SK-N-SH treated with all-trans-retinoic acid at 6 μM for 48 hours (cell line): ENCODE measurements around the gene FCAR.

Experiments
- ATAC-seq: fragments of 200-7000 bp; cut with Tn5 transposase; 3 replicates; pipeline ENCODE4 v1.9.1; 2020; ENCODE audit warnings: mild to moderate bottlenecking, moderate library complexity
- ARNTL ChIP-seq: fragments of 450-650 bp; formaldehyde crosslinking; IDR thresholded peaks from 2 replicates; pipeline ENCODE4 v1.5.0; 2020; ENCODE audit warnings: low read depth, mild to moderate bottlenecking, moderate library complexity, borderline replicate concordance
- CSDC2 ChIP-seq: fragments of 250-450 bp; sonication (Bioruptor Pico); IDR thresholded peaks from 2 replicates; pipeline ENCODE4 v1.5.0; 2020; ENCODE audit warnings: mild to moderate bottlenecking, moderate library complexity
- ESRRG ChIP-seq: fragments of 250-450 bp; sonication (Bioruptor Pico); IDR thresholded peaks from 2 replicates; pipeline ENCODE4 v1.6.1; 2021; ENCODE audit warnings: mild to moderate bottlenecking
- ISL1 ChIP-seq: fragments of 250-450 bp; sonication (Bioruptor Pico); IDR thresholded peaks from 2 replicates; pipeline ENCODE4 v2.1.2; 2022; ENCODE audit warnings: mild to moderate bottlenecking, moderate library complexity
- OSR1 ChIP-seq: fragments of 250-450 bp; sonication (Bioruptor Pico); IDR thresholded peaks from 2 replicates; pipeline ENCODE4 v1.8.0; 2022; ENCODE audit warnings: moderate library complexity, mild to moderate bottlenecking, inconsistent platforms
- PPARA ChIP-seq: fragments of 250-450 bp; sonication (Bioruptor Pico); IDR thresholded peaks from 2 replicates; pipeline ENCODE4 v1.5.0; 2020; ENCODE audit warnings: mild to moderate bottlenecking, borderline replicate concordance
- RARB ChIP-seq: fragments of 250-450 bp; sonication (Bioruptor Pico); IDR thresholded peaks from 2 replicates; pipeline ENCODE4 v1.8.0; 2021; ENCODE audit warnings: mild to moderate bottlenecking, moderate library complexity
- TCF4 ChIP-seq: fragments of 250-450 bp; sonication (Bioruptor Pico); IDR thresholded peaks from 2 replicates; pipeline ENCODE4 v1.8.0; 2021; ENCODE audit warnings: mild to moderate bottlenecking, moderate library complexity, borderline replicate concordance
- TOX ChIP-seq: fragments of 250-450 bp; sonication (Bioruptor Pico); IDR thresholded peaks from 2 replicates; pipeline ENCODE4 v1.8.0; 2021; ENCODE audit warnings: mild to moderate bottlenecking, moderate library complexity, borderline replicate concordance
- ZFP3 ChIP-seq: fragments of 250-450 bp; sonication (Bioruptor Pico); IDR thresholded peaks from 2 replicates; pipeline ENCODE4 v1.5.0; 2020; ENCODE audit warnings: mild to moderate bottlenecking, moderate library complexity
- ZFP30 ChIP-seq: fragments of 450-650 bp; formaldehyde crosslinking; IDR thresholded peaks from 2 replicates; pipeline ENCODE4 v1.5.0; 2022; ENCODE audit warnings: mild to moderate bottlenecking, moderate library complexity
- ZNF565 ChIP-seq: fragments of 450-650 bp; formaldehyde crosslinking; conservative IDR thresholded peaks from 2 replicates; pipeline ENCODE4 v1.5.0; 2020; ENCODE audit warnings: low read depth, mild to moderate bottlenecking, moderate library complexity
- ZNF70 ChIP-seq: fragments of 450-650 bp; formaldehyde crosslinking; IDR thresholded peaks from 2 replicates; pipeline ENCODE4 v1.5.0; 2020; ENCODE audit warnings: mild to moderate bottlenecking, moderate library complexity
- ZNF8 ChIP-seq: fragments of 450-650 bp; formaldehyde crosslinking; IDR thresholded peaks from 2 replicates; pipeline ENCODE4 v1.5.0; 2020; ENCODE audit warnings: mild to moderate bottlenecking, moderate library complexity
- TF ChIP-seq, protein P1 (sequence below): fragments of 250-450 bp; sonication (Bioruptor Pico); IDR thresholded peaks from 2 replicates; pipeline ENCODE4 v1.8.0; 2021; ENCODE audit warnings: low read depth, mild to moderate bottlenecking, moderate library complexity, borderline replicate concordance
- TF ChIP-seq, protein P2 (sequence below): fragments of 250-450 bp; sonication (Bioruptor Pico); IDR thresholded peaks from 2 replicates; pipeline ENCODE4 v1.5.1; 2020; ENCODE audit warnings: low read depth, mild to moderate bottlenecking, moderate library complexity
- TF ChIP-seq, protein P3 (sequence below): fragments of 250-450 bp; sonication (Bioruptor Pico); IDR thresholded peaks from 2 replicates; pipeline ENCODE4 v1.5.1; 2021; ENCODE audit warnings: mild to moderate bottlenecking, moderate library complexity
- TF ChIP-seq, protein P4 (sequence below): fragments of 250-450 bp; sonication (Bioruptor Pico); IDR thresholded peaks from 2 replicates; pipeline ENCODE4 v1.5.0; 2020; ENCODE audit warnings: mild to moderate bottlenecking, moderate library complexity

The FCAR gene

DNA sequence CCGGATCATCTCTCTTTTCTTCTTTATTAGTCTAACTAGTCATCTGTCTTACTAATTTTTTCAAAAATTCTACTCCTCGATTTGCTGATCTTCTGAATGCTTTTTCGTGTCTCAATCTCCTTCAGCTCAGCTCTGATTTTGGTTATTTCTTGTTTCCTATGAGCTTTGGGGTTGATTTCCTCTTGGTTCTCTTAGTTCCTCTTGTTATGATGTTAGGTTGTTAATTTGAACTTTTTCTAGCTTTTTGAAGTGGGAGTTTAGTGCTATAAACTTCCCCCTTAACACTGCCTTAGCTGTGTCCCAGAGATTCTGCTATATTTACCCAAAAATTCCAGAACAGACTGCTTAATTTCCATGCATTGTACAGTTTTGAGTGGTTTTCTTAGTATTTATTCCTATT is 3.4 kb downstream of the FCAR start (continued):
- TF ChIP-seq, protein P1, sequence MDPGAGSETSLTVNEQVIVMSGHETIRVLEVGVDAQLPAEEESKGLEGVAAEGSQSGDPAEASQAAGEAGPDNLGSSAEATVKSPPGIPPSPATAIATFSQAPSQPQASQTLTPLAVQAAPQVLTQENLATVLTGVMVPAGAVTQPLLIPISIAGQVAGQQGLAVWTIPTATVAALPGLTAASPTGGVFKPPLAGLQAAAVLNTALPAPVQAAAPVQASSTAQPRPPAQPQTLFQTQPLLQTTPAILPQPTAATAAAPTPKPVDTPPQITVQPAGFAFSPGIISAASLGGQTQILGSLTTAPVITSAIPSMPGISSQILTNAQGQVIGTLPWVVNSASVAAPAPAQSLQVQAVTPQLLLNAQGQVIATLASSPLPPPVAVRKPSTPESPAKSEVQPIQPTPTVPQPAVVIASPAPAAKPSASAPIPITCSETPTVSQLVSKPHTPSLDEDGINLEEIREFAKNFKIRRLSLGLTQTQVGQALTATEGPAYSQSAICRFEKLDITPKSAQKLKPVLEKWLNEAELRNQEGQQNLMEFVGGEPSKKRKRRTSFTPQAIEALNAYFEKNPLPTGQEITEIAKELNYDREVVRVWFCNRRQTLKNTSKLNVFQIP (CRISPR knock-in tag), result no peak
- TF ChIP-seq, protein P2, sequence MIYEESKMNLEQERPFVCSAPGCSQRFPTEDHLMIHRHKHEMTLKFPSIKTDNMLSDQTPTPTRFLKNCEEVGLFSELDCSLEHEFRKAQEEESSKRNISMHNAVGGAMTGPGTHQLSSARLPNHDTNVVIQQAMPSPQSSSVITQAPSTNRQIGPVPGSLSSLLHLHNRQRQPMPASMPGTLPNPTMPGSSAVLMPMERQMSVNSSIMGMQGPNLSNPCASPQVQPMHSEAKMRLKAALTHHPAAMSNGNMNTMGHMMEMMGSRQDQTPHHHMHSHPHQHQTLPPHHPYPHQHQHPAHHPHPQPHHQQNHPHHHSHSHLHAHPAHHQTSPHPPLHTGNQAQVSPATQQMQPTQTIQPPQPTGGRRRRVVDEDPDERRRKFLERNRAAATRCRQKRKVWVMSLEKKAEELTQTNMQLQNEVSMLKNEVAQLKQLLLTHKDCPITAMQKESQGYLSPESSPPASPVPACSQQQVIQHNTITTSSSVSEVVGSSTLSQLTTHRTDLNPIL (CRISPR knock-in tag), result no peak
- TF ChIP-seq PPARA (CRISPR knock-in tag), result no peak
- TF ChIP-seq, protein P3, sequence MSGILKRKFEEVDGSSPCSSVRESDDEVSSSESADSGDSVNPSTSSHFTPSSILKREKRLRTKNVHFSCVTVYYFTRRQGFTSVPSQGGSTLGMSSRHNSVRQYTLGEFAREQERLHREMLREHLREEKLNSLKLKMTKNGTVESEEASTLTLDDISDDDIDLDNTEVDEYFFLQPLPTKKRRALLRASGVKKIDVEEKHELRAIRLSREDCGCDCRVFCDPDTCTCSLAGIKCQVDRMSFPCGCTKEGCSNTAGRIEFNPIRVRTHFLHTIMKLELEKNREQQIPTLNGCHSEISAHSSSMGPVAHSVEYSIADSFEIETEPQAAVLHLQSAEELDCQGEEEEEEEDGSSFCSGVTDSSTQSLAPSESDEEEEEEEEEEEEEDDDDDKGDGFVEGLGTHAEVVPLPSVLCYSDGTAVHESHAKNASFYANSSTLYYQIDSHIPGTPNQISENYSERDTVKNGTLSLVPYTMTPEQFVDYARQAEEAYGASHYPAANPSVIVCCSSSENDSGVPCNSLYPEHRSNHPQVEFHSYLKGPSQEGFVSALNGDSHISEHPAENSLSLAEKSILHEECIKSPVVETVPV, result no peak
- no peak for TF ChIP-seq RARB

DNA sequence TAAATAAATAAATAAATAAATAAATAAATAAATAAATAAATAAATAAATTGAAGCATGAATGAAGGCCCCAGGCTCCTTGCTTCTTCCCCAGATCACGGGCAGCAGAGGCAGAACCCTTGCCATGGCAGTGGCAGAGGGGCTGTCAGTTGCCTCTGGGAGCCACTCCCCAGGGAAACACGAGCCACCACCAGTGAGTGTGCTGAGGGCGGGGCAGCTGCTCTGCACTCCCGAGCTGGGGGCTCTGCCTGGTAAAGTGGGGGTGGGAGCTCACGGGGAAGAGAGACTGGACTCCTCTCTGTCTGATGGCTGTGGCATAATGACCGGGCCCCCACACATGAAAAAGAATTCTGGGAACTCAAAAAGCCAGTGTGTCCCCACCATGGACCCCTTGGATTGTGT is 7.8 kb downstream of the FCAR start:
- TF ChIP-seq ARNTL (no peak), ZFP30 (CRISPR knock-in tag) (no peak)
- ATAC-seq, result no peak

DNA sequence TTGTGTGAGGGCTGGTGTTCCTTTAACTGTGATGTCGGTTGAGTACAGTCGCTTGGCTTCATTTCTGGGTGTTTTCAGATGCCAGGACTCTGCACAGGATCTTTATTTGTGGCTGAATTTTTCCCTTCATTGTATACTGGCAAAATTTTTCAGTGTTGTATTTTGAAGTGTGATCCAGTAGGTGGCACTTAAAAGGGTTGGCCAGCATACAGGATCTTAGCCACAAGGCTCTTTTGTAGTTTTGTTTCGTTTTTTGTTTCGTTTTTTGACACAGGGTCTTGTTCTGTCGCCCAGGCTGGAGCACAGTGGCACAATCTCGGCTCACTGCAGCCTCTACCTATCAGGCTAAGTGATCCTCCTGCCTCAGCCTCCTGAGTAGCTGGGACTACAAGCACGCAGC is 8.7 kb downstream of the FCAR start:
- ATAC-seq, result peak; percentile 63
- TF ChIP-seq, protein P3, result no peak
- TF ChIP-seq CSDC2 (CRISPR knock-in tag) (no peak), TOX (CRISPR knock-in tag) (no peak), OSR1 (CRISPR knock-in tag) (no peak), ESRRG (CRISPR knock-in tag) (no peak), ISL1 (no peak), ZNF70 (CRISPR knock-in tag) (no peak), TCF4 (CRISPR knock-in tag) (no peak), ZFP30 (CRISPR knock-in tag) (no peak), ZFP3 (CRISPR knock-in tag) (no peak), PPARA (CRISPR knock-in tag) (no peak), ZNF8 (CRISPR knock-in tag) (no peak), ARNTL (no peak), ZNF565 (CRISPR knock-in tag) (no peak)
- TF ChIP-seq, protein P2 (CRISPR knock-in tag), result no peak
- TF ChIP-seq, protein P4, sequence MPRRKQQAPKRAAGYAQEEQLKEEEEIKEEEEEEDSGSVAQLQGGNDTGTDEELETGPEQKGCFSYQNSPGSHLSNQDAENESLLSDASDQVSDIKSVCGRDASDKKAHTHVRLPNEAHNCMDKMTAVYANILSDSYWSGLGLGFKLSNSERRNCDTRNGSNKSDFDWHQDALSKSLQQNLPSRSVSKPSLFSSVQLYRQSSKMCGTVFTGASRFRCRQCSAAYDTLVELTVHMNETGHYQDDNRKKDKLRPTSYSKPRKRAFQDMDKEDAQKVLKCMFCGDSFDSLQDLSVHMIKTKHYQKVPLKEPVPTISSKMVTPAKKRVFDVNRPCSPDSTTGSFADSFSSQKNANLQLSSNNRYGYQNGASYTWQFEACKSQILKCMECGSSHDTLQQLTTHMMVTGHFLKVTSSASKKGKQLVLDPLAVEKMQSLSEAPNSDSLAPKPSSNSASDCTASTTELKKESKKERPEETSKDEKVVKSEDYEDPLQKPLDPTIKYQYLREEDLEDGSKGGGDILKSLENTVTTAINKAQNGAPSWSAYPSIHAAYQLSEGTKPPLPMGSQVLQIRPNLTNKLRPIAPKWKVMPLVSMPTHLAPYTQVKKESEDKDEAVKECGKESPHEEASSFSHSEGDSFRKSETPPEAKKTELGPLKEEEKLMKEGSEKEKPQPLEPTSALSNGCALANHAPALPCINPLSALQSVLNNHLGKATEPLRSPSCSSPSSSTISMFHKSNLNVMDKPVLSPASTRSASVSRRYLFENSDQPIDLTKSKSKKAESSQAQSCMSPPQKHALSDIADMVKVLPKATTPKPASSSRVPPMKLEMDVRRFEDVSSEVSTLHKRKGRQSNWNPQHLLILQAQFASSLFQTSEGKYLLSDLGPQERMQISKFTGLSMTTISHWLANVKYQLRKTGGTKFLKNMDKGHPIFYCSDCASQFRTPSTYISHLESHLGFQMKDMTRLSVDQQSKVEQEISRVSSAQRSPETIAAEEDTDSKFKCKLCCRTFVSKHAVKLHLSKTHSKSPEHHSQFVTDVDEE (CRISPR knock-in tag), result no peak
- TF ChIP-seq, protein P1 (CRISPR knock-in tag), result no peak
- TF ChIP-seq, all 23 proteins: peak for 0
